Measurements from ENCODE around the gene MAP1B.

GRCh38 chr5:72067682-72068470 is 39.4 kb upstream of the MAP1B start:
- TF ChIP-seq CTCF (optimal IDR thresholded peaks at IDR 0.05 in 1 of 3, IDR thresholded peaks at IDR 0.05 in 1 of 3, conservative IDR thresholded peaks at IDR 0.05 in 1 of 3; ENCODE audit: extremely low read depth in 1 of 3, insufficient read depth in 2 of 3, low read length in 3 of 3) (no peak), EZH2 (IDR thresholded peaks at IDR 0.05; ENCODE audit: low read length) (no peak)
